ENCODE data around the gene FBH1. TPM values are rescaled to one million over a fixed set of nuclear protein-coding genes. Genes with fewer than 3 reads are reported as not detected.

Gene FBH1
- total RNA-seq, 1 experiment from 2014 or later, result 84.0 TPM

DNA sequence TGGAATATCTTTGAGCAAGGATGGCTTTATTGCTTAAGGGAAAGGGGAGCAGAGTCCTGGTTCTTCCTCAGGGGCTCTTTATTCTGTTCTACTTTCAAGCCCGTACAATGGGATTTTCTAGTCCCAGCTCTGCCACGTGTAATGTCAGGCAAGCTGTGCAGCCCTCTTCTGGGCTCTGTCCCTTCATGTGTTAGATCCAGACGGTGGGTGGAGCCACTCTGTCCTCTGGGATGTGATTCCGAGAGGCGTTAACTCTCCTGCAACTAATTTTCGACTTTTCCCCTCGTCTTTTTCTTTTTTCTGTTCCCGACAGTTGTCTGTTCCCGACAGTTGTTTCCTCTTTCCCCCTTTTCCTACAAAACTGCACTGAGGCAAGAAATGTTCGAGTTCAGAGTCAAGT, 34.8 kb downstream of the FBH1 start:
- Histone ChIP-seq H3K27me3 (replicated peaks; ENCODE audit: insufficient read depth, low read depth, low read length, poor library complexity) (no peaks in the 10 kb centered on the region), H3K27ac (ENCODE audit: low read depth, low read length, poor library complexity, severe bottlenecking) (no peak overlapping the region), H3K4me1 (ENCODE audit: insufficient read depth, low read length, poor library complexity, severe bottlenecking) (no peaks in the 10 kb centered on the region), H3K36me3 (ENCODE audit: insufficient read depth, low read length, poor library complexity, severe bottlenecking) (peaks cover 79% of the 10 kb centered on the region), H3K9me3 (ENCODE audit: low read depth, low read length, poor library complexity, severe bottlenecking) (no peaks in the 10 kb centered on the region), H3K4me3 (ENCODE audit: low read depth, low read length, poor library complexity, severe bottlenecking) (no peak overlapping the region)
- TF ChIP-seq EZH2 (IDR thresholded peaks at IDR 0.05; ENCODE audit: borderline replicate concordance, low read depth, low read length, poor library complexity, severe bottlenecking) (no peak), CTCF (conservative IDR thresholded peaks at IDR 0.05; ENCODE audit: low read depth, low read length) (no peak)
- DNase-seq (ENCODE audit: low spot score), result no peak
- ChIA-PET POLR2A (ENCODE audit: low non-redundant PET) (no interaction called here), CTCF (no interaction called here)
- BruUV-seq (replicated peaks), result no TSS peak
- intact Hi-C loops (cut with micrococcal nuclease; ENCODE audit: unreplicated experiment), result no loop called here

GRCh38 chr10:5927306-5927705, 37.3 kb downstream of the FBH1 start:
- Histone ChIP-seq H3K4me1 (ENCODE audit: insufficient read depth, low read length, poor library complexity, severe bottlenecking) (no peaks in the 10 kb centered on the region), H3K4me3 (ENCODE audit: low read depth, low read length, poor library complexity, severe bottlenecking) (no peak overlapping the region), H3K9me3 (ENCODE audit: low read depth, low read length, poor library complexity, severe bottlenecking) (no peaks in the 10 kb centered on the region), H3K27me3 (replicated peaks; ENCODE audit: insufficient read depth, low read depth, low read length, poor library complexity) (no peaks in the 10 kb centered on the region), H3K36me3 (ENCODE audit: insufficient read depth, low read length, poor library complexity, severe bottlenecking) (peaks cover 82% of the 10 kb centered on the region), H3K27ac (ENCODE audit: low read depth, low read length, poor library complexity, severe bottlenecking) (no peak overlapping the region)
- BruUV-seq (replicated peaks), result no TSS peak
- CTCF ChIA-PET, result no interaction called here
- TF ChIP-seq CTCF (conservative IDR thresholded peaks at IDR 0.05; ENCODE audit: low read depth, low read length) (no peak), EZH2 (IDR thresholded peaks at IDR 0.05; ENCODE audit: borderline replicate concordance, low read depth, low read length, poor library complexity, severe bottlenecking) (no peak)
- intact Hi-C loops (cut with micrococcal nuclease; ENCODE audit: unreplicated experiment), result no loop called here
- POLR2A ChIA-PET (ENCODE audit: low non-redundant PET), result interaction anchor here (0.6 kb wide), 1 partner anchor 241 kb away, joined by 3 read pairs; no protein-coding TSS in a partner anchor
- no peak for DNase-seq (ENCODE audit: low spot score)

- no peak overlapping the region for H3K27ac ChIP-seq (ENCODE audit: low read depth, low read length, poor library complexity, severe bottlenecking)
- H3K9me3 ChIP-seq (ENCODE audit: low read depth, low read length, poor library complexity, severe bottlenecking), result no peaks in the 10 kb centered on the region
- H3K36me3 ChIP-seq (ENCODE audit: insufficient read depth, low read length, poor library complexity, severe bottlenecking), result peaks cover 65% of the 10 kb centered on the region
- ChIA-PET POLR2A (ENCODE audit: low non-redundant PET) (no interaction called here), CTCF (no interaction called here)
- no peak overlapping the region for H3K4me3 ChIP-seq (ENCODE audit: low read depth, low read length, poor library complexity, severe bottlenecking)
- intact Hi-C loops (cut with micrococcal nuclease; ENCODE audit: unreplicated experiment), result no loop called here
- TF ChIP-seq CTCF (conservative IDR thresholded peaks at IDR 0.05; ENCODE audit: low read depth, low read length), result no peak
- TF ChIP-seq EZH2 (IDR thresholded peaks at IDR 0.05; ENCODE audit: borderline replicate concordance, low read depth, low read length, poor library complexity, severe bottlenecking), result no peak
- no peaks in the 10 kb centered on the region for H3K27me3 ChIP-seq (replicated peaks; ENCODE audit: insufficient read depth, low read depth, low read length, poor library complexity)
- no peak for DNase-seq (ENCODE audit: low spot score)
- H3K4me1 ChIP-seq (ENCODE audit: insufficient read depth, low read length, poor library complexity, severe bottlenecking), result no peaks in the 10 kb centered on the region
- BruUV-seq (replicated peaks), result no TSS peak
Measured at GRCh38 chr10:5929442-5929841, 39.4 kb downstream of the FBH1 start.
